GM12873 (cell line): Measurements from ENCODE around the gene INA.

Experiments used
- TF ChIP-seq, protein P1 (sequence below): IDR thresholded peaks from 2 replicates; pipeline ENCODE4 v1.5.1; 2012; ENCODE audit warnings: low read depth, mild to moderate bottlenecking, moderate library complexity, low read length, control low read depth; ENCODE audit not compliant: insufficient read depth; ENCODE audit errors: missing control alignments

Gene INA

DNA sequence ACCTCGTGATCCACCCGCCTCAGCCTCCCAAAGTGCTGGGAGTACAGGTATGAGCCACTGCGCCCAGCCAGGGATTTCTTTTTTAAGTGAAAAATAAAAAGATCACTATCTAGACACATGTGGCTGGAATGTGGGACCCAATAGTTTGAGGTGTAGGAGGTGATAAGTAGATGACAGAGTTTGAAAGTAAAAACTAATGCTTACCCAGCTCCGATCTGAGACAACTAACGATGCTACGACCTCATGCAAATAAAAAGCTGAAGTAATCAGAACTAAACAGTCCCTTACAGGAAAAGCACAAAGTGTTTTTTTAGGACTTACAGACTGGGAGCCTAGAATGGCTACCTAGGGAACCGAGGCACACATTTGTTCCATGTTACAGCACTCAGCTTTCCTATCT lies 51.0 kb downstream of the INA start:
- TF ChIP-seq, protein P1, sequence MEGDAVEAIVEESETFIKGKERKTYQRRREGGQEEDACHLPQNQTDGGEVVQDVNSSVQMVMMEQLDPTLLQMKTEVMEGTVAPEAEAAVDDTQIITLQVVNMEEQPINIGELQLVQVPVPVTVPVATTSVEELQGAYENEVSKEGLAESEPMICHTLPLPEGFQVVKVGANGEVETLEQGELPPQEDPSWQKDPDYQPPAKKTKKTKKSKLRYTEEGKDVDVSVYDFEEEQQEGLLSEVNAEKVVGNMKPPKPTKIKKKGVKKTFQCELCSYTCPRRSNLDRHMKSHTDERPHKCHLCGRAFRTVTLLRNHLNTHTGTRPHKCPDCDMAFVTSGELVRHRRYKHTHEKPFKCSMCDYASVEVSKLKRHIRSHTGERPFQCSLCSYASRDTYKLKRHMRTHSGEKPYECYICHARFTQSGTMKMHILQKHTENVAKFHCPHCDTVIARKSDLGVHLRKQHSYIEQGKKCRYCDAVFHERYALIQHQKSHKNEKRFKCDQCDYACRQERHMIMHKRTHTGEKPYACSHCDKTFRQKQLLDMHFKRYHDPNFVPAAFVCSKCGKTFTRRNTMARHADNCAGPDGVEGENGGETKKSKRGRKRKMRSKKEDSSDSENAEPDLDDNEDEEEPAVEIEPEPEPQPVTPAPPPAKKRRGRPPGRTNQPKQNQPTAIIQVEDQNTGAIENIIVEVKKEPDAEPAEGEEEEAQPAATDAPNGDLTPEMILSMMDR, result no peak

GRCh38 chr10:103333934-103334520 lies 57.1 kb downstream of the INA start:
- TF ChIP-seq, protein P1, result peak; percentile 40

- TF ChIP-seq, protein P1, result no peak
These were observed 57.6 kb downstream of the INA start for GRCh38 chr10:103334567-103334966.

- TF ChIP-seq, protein P1, result no peak
These were observed 59.4 kb downstream of the INA start for GRCh38 chr10:103336370-103336769.
